Stimulated activated CD8-positive, alpha-beta memory T cell treated with anti-CD3 and anti-CD28 coated beads, Interleukin-7, amount 100 ng/mL, for 48 hours (primary cell): ENCODE data around the gene BTBD16.

Experiments
- DNase-seq, 2 donors: peaks; one replicate each; pipeline ENCODE4 v3.0.0-alpha.2; 2020; ENCODE audit warnings: low read depth in 1 of 2; ENCODE audit errors: extremely low read depth in 1 of 2

BTBD16 gene

DNA sequence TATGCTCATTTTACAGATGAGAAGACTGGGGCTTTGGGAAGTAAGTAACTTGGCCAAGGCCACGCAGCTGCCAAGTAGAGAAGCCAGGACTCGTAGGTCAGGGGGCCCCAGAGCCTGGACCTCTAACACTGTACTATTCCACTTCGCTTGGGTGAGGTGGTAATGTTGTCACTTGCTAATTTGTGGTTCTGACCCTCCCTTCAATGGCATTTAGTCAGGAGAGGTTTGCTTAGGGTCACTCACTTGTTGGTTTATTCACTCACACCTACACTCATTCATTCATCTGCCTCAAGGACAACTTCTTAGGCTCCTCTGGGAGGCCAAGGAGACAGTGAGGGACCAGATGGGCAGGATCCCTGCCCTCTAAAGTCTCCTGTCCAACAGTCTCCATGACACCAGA lies 21.3 kb downstream of the BTBD16 start:
- no peak for DNase-seq

GRCh38 chr10:122293156-122293960 lies 22.3 kb downstream of the BTBD16 start:
- DNase-seq = no peak

- no peak for DNase-seq
Observed at GRCh38 chr10:122293961-122294380, 22.9 kb downstream of the BTBD16 start.

GRCh38 chr10:122294511-122295450 lies 23.7 kb downstream of the BTBD16 start:
- DNase-seq = no peak

DNA sequence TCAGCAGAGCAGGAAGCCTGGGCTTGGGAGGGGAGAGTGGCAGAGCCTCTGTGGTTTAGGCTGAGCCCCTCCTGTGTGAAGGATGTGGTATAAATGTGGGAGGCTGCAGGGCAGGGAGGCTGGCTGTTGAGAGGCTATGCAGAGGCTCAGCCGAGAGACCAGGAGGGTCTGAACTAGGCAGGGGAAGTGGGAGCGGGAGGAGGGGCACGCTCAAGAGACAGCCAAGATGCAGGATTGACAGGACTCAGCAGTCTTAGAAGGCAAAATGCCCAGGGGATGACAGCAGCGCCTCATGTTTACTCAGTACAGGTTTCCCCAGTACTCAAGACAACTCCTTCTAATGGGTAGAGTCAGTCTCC lies 24.3 kb downstream of the BTBD16 start:
- no peak for DNase-seq

- no peak for DNase-seq
Observed at GRCh38 chr10:122296363-122297120, 25.4 kb downstream of the BTBD16 start.

- DNase-seq = no peak
Observed at GRCh38 chr10:122297583-122297982, 26.5 kb downstream of the BTBD16 start.

DNA sequence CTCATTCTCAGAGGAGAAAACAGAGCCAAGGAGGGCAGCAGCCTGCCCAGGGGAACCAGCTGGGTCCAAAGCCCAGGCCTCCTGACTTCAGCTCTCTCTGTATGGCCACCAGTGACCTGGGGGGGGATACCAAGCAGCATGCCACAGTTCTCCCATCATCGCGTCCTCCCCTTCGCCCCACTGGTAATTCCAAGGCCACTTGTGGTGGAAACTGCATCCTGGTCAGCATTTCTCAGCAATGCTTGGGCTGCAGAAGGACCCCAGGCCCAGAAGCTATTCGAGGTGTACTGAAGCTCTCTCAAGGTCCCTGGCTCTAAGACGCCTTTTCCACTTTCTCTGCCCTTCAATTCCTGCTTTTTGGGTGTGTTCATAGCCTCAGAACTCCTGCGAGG lies 27.1 kb downstream of the BTBD16 start:
- DNase-seq = no peak

DNA sequence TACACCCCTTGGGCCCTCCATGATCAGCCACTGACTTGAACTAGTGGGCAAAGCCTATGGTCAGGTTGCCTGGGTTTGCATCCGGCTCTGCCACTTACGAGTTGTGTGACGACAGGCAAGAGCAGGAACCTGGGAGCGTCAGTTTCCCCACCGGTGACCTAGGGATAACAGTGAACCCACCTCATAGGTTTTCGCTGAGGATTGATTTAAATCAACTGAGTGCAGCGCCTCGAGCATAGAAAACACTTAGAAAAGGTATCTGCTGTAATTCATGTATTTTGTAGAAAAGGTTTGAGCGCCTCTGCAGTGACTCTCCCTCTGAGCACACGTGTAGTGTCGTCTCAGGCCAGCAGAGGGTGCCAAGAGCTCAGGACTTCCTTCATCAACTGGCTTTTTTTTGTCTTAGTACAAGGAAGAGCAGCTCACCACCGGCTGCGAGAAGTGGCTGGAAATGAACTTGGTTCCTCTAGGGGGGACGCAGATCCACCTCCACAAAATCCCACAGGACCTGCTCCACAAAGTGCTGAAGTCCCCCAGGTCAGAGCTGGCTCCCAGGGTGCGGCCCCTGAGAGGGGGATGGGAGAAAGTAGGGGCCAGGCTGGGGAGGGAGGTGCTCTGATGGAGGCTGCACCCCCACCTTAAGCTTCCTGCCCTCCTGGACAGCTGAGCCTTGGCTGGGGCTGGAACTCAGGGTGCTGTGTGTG lies 27.7 kb downstream of the BTBD16 start:
- DNase-seq = peak; percentile 21 to 24

- DNase-seq = no peak
Observed at GRCh38 chr10:122299423-122300075, 28.5 kb downstream of the BTBD16 start.

DNA sequence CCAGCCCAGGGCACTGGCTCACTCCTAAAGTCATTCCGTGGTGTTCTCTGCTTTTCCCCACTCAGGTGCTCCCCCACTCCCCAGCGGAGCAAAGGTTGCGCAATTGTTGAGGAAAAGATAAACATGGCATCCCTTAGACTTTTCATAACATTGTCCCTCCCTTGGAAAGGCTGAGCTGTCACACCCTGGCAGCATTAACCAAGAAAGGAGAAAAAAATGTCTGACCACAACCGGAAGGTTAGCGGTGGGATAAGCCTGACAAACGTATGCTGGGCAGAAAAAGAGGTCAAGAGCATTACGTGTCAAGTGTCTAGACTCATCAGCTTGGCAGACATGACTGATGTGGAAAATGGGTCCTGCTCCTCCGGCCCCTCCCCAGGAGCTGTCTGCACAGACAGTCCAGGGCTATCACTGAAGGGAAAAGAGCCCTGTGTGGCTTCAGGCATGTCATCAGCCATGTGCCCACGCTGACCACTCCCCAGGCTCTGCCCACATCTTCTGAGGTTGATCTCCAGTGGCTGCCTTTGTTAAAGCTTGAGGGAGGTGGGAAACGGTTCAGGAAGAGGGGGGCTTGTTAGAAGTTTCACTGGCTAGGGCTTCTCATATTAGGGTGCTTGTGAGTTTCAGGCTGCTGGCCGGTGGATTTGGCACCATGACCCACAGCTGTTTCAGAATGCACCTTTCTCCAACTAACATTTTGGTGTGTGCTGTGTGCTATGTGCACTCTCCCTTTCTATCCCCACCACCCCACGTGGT lies 30.1 kb downstream of the BTBD16 start:
- no peak for DNase-seq

DNA sequence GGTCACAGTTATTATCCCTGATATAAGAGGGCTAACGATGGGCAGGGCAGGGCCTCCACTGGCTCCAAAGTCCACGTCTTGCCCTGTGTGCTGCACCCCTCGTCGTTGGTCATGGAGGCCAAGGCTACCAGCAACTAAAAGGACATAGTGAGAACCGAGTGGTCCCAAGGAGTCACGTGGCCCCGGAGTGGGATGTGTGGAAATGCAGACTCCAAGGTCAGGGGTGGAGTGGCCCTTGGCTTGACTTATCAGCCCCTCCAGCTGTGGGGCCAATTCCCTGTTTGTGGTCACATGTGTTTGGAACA lies 30.7 kb downstream of the BTBD16 start:
- no peak for DNase-seq

DNA sequence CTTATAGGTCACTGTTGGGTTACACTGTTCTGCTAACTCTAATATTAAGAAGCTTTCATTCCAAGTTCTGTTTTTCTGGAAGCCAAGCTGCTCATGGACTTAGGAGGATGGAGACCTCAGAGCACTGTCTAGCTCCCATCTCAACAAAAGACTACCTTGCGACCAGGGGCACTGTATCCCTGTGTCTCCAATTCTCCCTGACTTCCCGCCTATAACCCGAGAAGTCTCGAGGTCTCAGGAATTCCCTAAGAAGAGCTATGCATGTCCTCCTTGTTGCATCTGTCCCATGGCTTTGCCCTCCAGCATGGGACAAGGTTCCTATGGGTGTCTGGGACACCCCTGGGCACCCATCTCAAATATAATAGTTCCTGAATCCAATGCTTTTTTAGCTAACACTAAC lies 31.2 kb downstream of the BTBD16 start:
- no peak for DNase-seq

- no peak for DNase-seq
Observed at GRCh38 chr10:122303271-122304053, 32.4 kb downstream of the BTBD16 start.

DNA sequence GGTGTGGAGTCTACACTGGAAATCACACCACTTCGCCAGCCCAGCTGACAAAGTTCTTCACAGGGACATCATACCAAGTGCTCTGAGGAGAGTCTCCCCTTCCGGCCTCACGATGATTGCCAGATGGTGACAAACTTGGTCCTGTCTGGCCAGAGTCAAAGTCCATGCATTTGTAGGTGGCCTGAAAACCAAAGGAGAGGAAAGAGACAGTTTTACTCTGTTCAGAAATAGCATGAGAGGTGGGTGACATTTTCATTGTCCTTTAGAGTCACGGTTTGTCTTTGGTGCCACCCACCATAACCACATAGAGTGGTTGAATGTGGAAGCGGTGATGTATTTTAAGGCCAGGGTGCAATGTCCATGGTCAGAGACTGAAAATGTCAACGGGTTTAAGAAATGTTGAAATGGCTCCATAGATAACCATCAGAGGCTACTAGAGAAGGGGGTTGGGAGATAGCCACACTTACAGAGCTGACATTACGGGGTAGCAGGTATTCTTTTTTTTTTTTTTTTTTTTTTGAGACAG lies 33.0 kb downstream of the BTBD16 start:
- DNase-seq = no peak

GRCh38 chr10:122306282-122306681 lies 35.2 kb downstream of the BTBD16 start:
- no peak for DNase-seq

DNA sequence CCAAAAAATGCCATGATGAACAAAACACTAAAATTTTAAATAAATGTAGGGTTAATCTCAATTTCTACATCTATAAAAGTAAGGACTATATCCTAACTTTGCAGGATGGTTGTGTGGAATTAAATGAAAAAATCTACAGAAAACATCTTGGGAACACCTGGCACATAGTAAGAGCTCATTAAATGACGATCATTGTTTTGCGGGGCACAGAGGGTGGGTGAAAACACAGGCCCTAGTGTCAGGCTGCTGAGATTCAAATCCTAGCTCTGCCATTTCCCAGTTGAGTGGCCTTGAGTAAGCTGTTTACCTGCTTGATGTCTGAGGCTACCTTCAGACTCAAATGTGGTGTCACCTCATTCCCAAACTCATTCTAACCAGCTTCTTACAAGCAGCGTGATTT lies 35.6 kb downstream of the BTBD16 start:
- DNase-seq = no peak

- no peak for DNase-seq
Observed at GRCh38 chr10:122307669-122308416, 36.7 kb downstream of the BTBD16 start.
